Activated naive CD4-positive, alpha-beta T cell treated with anti-CD3 and anti-CD28 coated beads, Interleukin-2, amount 50 U/mL, for 72 hours (primary cell): ENCODE results near the gene ENOPH1. TPM values are rescaled to one million over a fixed set of nuclear protein-coding genes. Genes with fewer than 3 reads are reported as not detected.

Source experiments
- ATAC-seq, 2 donors: fragments of 150-1000 bp; cut with Tn5 transposase; 2 replicates each; pipeline ENCODE4 v1.10.0; 2021; ENCODE audit warnings: mild to moderate bottlenecking in 2 of 2, moderate library complexity in 2 of 2
- DNase-seq, 2 donors: peaks; one replicate each; pipeline ENCODE4 v3.0.0; 2021 to 2022; ENCODE audit warnings: low spot score in 2 of 2
- H3K27ac Mint-ChIP-seq, 2 donors: one replicate each; pipeline ENCODE4 v1.8.0; 2022; ENCODE audit warnings: mild to moderate bottlenecking in 2 of 2, mixed read lengths in 2 of 2
- H3K36me3 Mint-ChIP-seq, 2 donors: one replicate each; pipeline ENCODE4 v1.8.0; 2022; ENCODE audit warnings: mixed read lengths in 2 of 2
- H3K9me3 Mint-ChIP-seq, 2 donors: one replicate each; pipeline ENCODE4 v1.8.0; 2022; ENCODE audit warnings: mixed read lengths in 2 of 2
- total RNA-seq, 2 donors: library from RNA; stranded (reverse); gene quantifications; one replicate each; pipeline ENCODE4 v1.2.3, GENCODE V29; 2022

The ENOPH1 gene
- total RNA-seq, 2 donors from 2014 or later, result 43.7 to 62.2 TPM

DNA sequence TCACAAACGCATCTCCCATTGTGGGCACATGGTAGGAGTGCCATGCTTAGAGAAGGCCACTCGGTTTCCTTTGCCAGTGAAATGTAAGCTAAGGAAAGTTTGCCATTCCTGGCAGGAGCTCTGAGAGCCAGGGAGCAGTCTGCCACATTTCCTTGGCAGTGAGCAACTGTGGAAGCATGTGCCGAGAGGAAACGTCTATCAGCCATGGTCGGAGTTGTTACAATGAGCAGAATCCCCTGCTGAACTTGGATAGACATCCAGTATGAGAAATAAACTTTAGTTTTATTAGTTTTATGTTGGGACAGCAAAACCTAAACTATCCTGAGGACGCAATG, 51.1 kb downstream of the ENOPH1 start:
- H3K9me3 Mint-ChIP-seq, result no peaks in the 10 kb centered on the region
- ATAC-seq, result no peak

DNA sequence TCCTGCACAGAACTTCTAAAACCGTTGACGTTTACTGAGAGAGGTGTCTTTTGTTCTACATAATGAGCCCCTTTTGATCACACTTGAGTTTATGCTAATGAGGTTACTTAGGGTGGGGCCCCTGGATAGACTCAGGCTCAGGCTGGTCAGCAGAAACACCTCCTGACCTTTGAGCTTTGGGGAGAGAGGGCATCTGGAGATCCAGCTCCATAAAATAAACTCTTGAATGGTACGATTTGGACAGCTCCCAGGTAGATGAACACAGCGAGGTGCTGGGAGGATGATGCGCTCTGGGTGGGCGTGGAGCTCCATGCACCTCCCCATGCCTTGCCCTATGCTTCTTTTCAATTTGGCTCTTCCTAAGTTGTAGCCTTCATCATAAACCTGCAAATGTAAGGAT, 52.0 kb downstream of the ENOPH1 start:
- Mint-ChIP-seq H3K27ac (no peak overlapping the region), H3K36me3 (peaks cover 0 to 5% of the 10 kb centered on the region in 2 donors), H3K9me3 (no peaks in the 10 kb centered on the region)
- no peak for DNase-seq
- no peak for ATAC-seq

More for the DNA sequence above, 51.1 kb downstream of the ENOPH1 start:
- peaks cover 0 to 5% of the 10 kb centered on the region in 2 donors for H3K36me3 Mint-ChIP-seq
- no peak overlapping the region for H3K27ac Mint-ChIP-seq
- no peak for DNase-seq

DNA sequence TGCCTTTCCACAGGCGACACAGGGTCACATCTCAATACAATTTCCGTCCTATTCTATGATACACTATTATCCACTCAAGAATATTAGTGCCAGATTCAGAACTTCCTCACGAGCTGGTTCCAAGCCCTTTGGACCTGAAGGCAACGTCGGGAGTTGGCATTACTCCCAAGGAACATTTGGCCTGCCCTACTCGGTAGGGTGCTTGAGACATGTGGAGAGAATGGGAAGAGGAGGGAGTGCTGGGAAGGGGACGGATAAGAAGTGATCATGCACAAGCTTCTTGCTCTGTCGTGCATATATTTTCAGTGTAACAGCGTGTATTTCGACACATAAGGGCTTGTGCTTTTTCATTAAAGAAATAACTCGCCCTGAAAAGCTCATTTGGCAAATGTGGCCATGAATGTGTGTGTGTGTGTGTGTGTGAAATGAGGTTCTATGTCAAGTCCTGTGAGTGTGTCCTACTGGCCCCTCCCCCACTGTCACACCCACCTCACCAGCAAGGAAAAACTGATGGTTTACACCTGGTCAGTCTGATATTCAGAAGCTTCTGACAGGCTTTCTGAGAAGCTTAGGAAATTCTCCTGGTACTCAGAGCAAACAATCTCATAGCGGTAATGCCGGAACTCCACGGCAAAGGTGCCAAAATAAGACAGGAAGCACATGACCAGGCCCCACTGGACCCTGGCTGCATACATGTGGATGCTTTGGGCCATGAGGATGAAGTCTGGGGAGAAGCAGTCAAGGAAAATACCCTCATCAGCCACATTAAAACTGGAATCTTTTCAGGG, 54.8 kb downstream of the ENOPH1 start:
- Mint-ChIP-seq H3K9me3 (no peaks in the 10 kb centered on the region), H3K36me3 (peaks cover 0 to 5% of the 10 kb centered on the region in 2 donors), H3K27ac (peak overlapping the region in 1 of 2 donors; percentile 7)
- DNase-seq (no peak), ATAC-seq (no peak)

DNA sequence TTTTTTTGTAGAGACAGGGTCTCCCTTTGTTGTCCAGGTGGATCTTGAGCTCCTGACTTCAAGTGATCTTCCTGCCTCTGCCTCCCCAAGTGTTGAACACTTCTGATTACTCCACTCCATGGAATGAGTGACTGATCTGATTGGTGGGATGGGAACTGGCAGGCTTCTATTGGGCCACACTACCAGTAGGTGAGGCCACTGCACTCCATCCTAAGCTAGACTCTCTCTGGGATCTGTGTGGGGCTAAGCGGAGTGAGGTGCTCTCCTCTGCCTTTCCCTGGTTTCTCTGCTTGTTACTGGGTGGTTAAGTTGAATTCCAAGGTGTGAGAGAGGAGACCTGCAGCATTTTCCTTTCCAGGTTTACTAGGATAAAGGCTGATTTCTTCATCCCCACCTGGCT, 58.7 kb downstream of the ENOPH1 start:
- Mint-ChIP-seq H3K9me3 (no peaks in the 10 kb centered on the region), H3K27ac (no peak overlapping the region), H3K36me3 (no peaks in the 10 kb centered on the region)
- DNase-seq, result no peak
- no peak for ATAC-seq

DNA sequence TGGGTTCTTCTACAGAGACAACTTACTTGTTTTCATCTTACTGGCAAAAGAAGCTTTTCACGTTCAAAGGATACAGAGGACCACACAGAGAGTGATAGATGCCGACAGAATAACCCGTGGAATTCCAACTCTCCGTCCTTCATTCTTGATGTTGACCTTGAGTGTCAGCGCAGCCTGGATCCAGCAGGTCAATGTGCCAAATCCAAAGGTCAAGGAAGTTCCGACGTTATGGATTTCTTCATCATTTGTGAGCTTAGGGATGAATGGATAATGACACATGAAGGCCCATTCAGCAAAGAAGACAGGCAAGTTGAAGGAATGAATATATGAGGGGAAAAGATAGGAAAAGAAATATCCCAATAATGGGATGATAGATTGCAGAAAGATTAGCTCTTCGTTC, 59.6 kb downstream of the ENOPH1 start:
- Mint-ChIP-seq H3K9me3 (no peaks in the 10 kb centered on the region), H3K27ac (no peak overlapping the region), H3K36me3 (no peaks in the 10 kb centered on the region)
- DNase-seq (no peak), ATAC-seq (no peak)

DNA sequence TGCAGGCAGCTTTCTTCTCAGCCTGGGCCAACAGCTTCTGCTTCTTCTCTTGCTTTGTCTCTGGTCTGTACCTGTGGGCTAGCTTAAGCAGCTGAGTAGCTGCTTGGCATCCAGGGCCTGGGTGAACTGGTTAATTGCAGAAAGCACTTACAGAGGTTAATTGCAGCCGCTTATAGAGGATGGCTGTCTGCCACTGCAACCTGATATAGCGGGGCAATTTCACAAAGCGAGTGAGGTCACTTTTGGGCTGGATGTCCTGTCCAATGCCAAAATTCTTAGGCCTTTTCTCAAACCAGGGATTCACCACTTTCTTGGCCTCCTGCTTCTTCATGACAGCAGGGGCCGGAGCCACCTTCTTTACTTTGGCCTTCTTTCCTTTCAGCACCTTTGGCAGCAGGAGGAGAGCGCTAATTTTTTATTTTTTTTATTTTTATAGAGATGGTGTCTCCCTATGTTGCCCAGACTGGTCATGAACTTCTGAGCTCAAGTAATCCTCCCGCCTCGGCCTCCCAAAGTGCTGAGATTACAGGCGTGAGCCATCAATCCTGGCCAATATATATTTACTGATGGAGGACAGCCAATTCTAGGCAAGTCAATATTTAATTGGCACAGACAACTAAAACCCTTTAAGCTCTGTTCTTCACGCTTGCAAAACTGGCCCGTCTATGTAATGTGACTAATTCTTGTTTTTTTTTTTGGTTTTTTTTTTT, 61.0 kb downstream of the ENOPH1 start:
- Mint-ChIP-seq H3K27ac (no peak overlapping the region), H3K36me3 (no peaks in the 10 kb centered on the region), H3K9me3 (no peaks in the 10 kb centered on the region)
- no peak for ATAC-seq
- DNase-seq, result no peak

DNA sequence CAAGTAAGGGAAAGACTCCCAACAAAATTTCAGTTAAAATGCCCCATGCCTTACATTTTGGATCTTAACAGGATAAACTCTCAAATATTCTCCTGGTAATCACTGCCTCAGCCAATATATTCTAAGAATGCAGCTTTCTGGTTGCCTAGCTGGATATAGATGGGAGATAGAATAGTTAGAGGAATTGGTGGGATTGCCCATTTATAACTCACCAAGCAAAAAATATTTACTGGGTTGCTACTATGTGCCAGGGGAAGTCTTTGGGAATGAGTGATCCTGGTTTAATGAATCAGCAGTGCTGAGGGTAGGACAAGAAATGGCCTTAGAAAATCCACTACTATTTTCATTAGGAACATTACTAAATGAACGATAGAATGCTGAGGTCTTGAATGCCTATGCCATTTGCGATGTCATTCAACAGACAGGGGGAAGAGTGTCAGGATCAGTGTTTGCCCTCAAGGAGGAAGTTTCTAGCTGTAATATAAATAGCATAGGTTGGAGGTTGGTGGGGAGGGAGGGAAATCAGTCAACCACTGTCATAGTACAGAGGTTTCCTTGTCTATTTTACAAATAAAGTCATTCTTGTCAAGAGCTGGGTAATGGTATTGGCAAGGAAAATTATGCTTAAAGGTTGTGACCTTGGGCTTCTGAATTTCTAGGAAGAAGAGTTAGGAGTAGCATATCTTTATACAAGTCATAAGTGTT, 63.5 kb downstream of the ENOPH1 start:
- Mint-ChIP-seq H3K27ac (no peak overlapping the region), H3K9me3 (no peaks in the 10 kb centered on the region), H3K36me3 (no peaks in the 10 kb centered on the region)
- no peak for DNase-seq
- no peak for ATAC-seq

DNA sequence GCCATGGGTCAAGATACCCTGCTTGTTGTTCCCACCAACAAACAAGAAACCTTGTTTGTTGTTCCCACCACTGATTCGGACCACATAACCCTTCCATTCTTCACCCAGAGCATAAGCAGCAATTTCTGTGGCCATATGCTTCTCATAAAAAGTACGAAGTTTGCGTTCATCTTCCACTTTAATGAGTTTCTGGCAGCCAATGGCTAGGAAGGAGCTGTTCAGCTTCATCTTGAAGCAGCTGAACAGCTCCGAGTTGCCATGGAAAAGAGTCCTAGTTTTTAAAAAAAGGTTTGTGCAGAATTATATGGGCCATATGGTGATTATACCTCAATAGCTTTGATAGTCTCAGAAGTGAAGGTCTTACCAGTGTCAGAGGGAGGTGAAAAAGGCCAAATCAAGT, 65.3 kb downstream of the ENOPH1 start:
- ATAC-seq, result no peak
- no peak overlapping the region for H3K27ac Mint-ChIP-seq
- no peaks in the 10 kb centered on the region for H3K36me3 Mint-ChIP-seq
- no peaks in the 10 kb centered on the region for H3K9me3 Mint-ChIP-seq
- no peak for DNase-seq

DNA sequence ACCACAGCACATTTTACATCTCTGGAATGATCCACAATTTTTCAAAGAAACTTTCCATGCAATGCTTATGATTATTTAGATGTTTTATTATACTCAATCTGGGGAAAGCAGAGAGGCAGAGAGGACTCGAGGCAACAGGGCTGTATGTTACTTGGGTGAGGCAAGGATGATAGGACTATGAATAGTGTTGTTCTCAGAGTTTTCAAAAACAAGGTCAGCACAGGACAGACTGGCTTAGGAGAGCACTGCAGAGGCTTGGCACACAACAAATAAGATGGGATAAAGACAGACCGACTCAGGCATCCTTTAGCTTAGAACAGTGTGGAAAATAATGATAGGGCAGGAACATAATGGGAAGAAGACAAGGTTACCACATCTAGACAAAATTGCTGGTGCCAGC, 66.0 kb downstream of the ENOPH1 start:
- no peak for DNase-seq
- H3K36me3 Mint-ChIP-seq, result no peaks in the 10 kb centered on the region

DNA sequence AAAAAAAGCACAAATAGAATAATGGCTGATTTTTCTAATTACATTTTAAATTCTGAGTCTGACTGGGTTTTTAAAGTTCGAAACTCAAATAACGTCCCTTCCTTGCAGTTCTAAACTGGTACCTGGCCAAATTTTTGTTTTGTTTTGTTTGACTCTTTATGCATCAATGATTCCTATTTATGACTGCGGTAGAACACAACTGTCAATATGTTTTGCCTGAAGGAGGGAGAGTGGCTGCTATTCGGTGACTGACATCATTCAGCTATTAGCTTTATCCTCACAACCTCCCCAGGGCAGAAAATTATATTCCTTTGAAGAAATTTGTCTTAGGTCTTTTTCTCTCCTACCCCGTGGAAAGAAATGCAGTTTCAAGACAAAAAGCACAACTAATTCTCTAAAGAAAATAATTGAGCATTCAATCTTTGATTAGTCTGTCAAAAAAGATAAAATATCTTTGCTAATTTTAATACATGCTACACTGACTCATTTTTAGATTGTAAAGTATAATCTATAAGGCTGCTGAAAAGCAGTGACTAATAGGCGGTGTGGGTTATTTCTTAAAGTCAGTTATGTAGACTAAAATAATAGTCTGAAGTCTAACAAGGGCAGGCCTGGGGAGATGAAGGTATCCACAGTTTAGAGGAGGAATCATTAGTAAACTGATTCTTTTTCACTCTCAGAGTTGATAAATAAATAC, 69.5 kb downstream of the ENOPH1 start:
- no peak for DNase-seq
- ATAC-seq, result no peak
- Mint-ChIP-seq H3K9me3 (no peaks in the 10 kb centered on the region), H3K36me3 (no peaks in the 10 kb centered on the region), H3K27ac (no peak overlapping the region)

More for the DNA sequence above, 66.0 kb downstream of the ENOPH1 start:
- Mint-ChIP-seq H3K9me3 (no peaks in the 10 kb centered on the region), H3K27ac (no peak overlapping the region)
- no peak for ATAC-seq

DNA sequence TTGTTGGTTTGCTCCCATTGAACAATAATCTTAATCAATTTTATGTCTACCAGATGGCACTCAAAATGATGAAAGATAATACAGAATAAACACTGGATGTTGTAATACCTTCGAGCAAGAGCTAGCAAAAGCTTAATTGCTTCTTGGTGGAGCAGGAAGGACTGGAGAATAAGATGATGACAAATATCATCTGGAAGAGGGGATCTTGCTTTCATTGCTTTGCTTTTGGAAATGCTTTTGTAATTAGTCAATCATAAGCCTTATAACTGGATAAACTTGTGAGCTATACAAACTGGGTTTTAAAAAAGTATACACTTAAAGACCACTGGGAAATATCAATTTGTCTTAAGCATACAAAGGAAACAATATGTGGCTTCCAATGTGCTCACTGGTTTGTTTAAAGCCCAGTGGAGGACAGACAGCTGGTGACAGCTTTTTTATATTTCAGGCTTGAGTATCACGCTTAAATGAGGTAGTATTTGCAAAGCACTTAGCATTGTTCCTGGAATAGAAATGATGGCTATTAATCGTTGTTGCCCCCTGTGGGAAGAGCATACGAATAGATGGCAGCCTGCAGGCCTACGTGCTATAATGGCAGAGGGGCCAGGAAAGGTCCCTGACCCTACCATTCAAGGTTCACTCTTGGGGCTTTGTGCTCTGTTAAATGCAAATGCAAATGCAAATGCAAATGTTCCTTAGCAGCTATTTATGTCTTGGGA, 70.2 kb downstream of the ENOPH1 start:
- Mint-ChIP-seq H3K9me3 (no peaks in the 10 kb centered on the region), H3K36me3 (no peaks in the 10 kb centered on the region), H3K27ac (no peak overlapping the region)
- ATAC-seq (no peak), DNase-seq (no peak)

DNA sequence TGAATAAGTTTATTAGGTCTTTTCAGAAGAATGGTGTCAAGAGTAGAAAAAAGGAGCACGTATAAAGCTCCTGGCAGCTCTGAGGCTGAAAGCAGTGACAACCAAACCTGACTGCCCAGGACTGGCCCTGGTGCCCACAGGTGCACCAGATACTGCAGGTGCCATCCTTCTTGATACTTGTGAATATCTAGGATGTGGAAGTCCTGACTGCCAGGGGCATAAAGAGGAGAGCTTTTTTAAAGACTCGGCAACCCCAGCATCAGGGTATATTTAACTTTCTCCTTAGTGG, 70.7 kb downstream of the ENOPH1 start:
- ATAC-seq (no peak), DNase-seq (no peak)
- Mint-ChIP-seq H3K27ac (no peak overlapping the region), H3K9me3 (no peaks in the 10 kb centered on the region), H3K36me3 (no peaks in the 10 kb centered on the region)

DNA sequence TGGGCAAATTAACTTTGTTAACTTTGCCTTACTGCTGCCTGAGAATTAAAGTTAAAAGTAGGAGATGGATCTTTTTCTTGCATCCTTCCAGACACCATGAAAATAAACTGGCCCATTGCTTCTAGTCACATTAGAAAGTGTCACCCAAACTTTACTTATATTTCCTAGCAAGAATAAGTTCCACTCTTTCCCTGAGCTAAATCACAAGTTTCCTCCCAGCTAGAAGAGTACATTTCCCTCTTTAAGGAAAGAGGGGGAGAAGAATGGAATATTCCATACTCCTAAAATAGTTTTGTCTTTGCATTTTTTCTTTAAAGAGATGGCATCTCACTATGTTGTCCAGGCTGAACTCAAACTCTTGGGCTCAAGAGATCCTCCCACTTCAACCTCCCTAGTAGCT, 77.6 kb downstream of the ENOPH1 start:
- no peaks in the 10 kb centered on the region for H3K9me3 Mint-ChIP-seq
- ATAC-seq (no peak), DNase-seq (no peak)
- no peak overlapping the region for H3K27ac Mint-ChIP-seq
- no peaks in the 10 kb centered on the region for H3K36me3 Mint-ChIP-seq

DNA sequence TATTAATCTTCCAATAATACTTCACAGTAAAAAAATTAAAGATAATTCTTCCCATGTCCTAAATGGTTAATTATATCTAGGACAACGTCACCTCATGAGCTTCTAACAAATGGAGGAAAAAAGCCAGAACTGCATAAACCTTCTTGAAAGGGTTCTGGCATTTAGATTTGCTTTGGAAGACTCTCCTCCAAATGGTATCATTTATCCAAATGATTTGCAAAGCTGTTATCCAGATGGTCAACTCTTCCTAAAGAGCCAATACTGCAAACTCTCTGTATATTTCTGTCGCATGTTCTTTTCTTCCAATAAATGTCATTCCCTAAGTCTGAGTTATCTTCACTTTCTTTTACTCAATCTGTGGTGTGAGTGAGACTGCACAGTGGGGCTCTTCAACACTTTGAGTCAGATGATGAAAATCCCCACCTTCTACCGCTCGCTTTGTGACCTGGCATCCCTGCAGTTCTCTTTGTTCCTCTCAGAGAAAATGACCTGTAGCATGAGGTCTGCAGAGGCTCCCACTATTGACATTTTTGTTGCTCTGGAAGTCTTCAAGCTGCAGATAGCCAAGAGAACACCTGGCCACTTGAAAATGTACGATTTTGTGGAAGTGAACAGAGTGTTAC, 78.5 kb downstream of the ENOPH1 start:
- H3K27ac Mint-ChIP-seq, result no peak overlapping the region
- H3K36me3 Mint-ChIP-seq, result no peaks in the 10 kb centered on the region
- DNase-seq (no peak), ATAC-seq (no peak)
- H3K9me3 Mint-ChIP-seq, result no peaks in the 10 kb centered on the region

DNA sequence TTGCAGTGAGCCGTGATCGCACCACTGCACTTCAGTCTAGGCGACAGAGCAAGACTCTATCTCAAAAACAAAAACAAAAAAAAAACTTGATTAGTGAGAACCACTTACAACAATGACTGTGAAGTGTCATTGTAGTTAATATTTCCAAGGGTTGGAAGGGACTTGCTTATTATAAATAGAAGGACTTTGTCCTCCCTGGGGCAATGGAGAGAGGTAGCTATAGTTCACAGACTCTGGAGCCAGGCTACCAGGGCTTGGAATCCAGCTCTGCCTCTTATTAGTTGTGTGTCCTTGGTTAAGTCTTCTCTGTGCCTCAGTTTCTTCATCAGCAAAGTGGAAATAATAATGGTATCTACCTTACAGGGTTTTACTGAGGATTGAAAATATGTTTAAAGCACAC, 79.8 kb downstream of the ENOPH1 start:
- ATAC-seq (no peak), DNase-seq (no peak)
- Mint-ChIP-seq H3K9me3 (no peaks in the 10 kb centered on the region), H3K36me3 (no peaks in the 10 kb centered on the region), H3K27ac (no peak overlapping the region)
